Lung (tissue), 12 donors: Measurements from ENCODE around the gene FCN3. TPM values are rescaled to one million over a fixed set of nuclear protein-coding genes. Genes with fewer than 3 reads are reported as not detected.

Experiments
- ATAC-seq: fragments of 200-7000 bp; cut with Tn5 transposase; one replicate; pipeline ENCODE4 v1.9.1; 2020; ENCODE audit warnings: moderate number of reproducible peaks; ENCODE audit not compliant: insufficient read depth, low FRiP score
- DNase-seq, 3 donors: peaks; one replicate each; pipeline ENCODE4 v3.0.0-alpha.2; 2013 to 2017
- H3K27ac ChIP-seq, 2 donors: one replicate each; pipeline ENCODE4 v1.5.1; 2013; ENCODE audit warnings: mild to moderate bottlenecking in 2 of 2, moderate library complexity in 2 of 2, control low read depth in 1 of 2, inconsistent platforms in 1 of 2, low read depth in 1 of 2, low read length in 1 of 2
- H3K27me3 ChIP-seq, 3 donors: one replicate each; pipeline ENCODE4 v1.5.1; 2013; ENCODE audit warnings: low read length in 2 of 3; ENCODE audit not compliant: control insufficient read depth in 3 of 3, insufficient read depth in 3 of 3
- H3K36me3 ChIP-seq, 4 donors: one replicate each; pipeline ENCODE4 v1.5.1; 2013; ENCODE audit warnings: low read length in 4 of 4, mild to moderate bottlenecking in 1 of 4, moderate library complexity in 1 of 4; ENCODE audit not compliant: control insufficient read depth in 4 of 4, insufficient read depth in 4 of 4
- H3K4me1 ChIP-seq, 5 donors: one replicate each; pipeline ENCODE4 v1.5.1; 2013; ENCODE audit warnings: low read length in 5 of 5, mild to moderate bottlenecking in 2 of 5, moderate library complexity in 1 of 5; ENCODE audit not compliant: control insufficient read depth in 5 of 5, insufficient read depth in 5 of 5
- H3K4me3 ChIP-seq: one replicate; pipeline ENCODE4 v1.5.1; 2013; ENCODE audit warnings: mild to moderate bottlenecking, control low read depth, moderate library complexity
- H3K9ac ChIP-seq, 2 donors: one replicate each; pipeline ENCODE4 v1.5.1; 2013; ENCODE audit warnings: low read length in 2 of 2, control low read depth in 1 of 2; ENCODE audit not compliant: insufficient read depth in 1 of 2
- H3K9me3 ChIP-seq, 4 donors: one replicate each; pipeline ENCODE4 v1.5.1; 2013; ENCODE audit warnings: low read length in 3 of 4, mild to moderate bottlenecking in 1 of 4, moderate library complexity in 1 of 4; ENCODE audit not compliant: control insufficient read depth in 4 of 4, insufficient read depth in 3 of 4
- CTCF ChIP-seq: IDR thresholded peaks from 2 replicates; pipeline ENCODE4 v1.5.1; 2012; ENCODE audit warnings: mild to moderate bottlenecking; ENCODE audit errors: control extremely low read depth, extremely low read depth
- WGBS, 2 donors: extraction: QIAGEN DNeasy Blood & Tissue Kit; methylation state at CpG; one replicate each; pipeline ENCODE4 v1.1.7; 2013; 5-methylcytosine and 5-hydroxymethylcytosine counted together
- polyA plus RNA-seq, 2 donors: library from polyadenylated mRNA; stranded (reverse); fragments of 200-250 nt; gene quantifications; one replicate each; pipeline ENCODE4 v1.2.1, GENCODE V29; 2013
- total RNA-seq, 2 donors: library from RNA; depleted of rRNA in 1 of 2; stranded (reverse); fragments of >200 nt in 1 of 2; gene quantifications; one replicate each; pipeline ENCODE4 v1.2.1, GENCODE V29; 2014 to 2021
- donor health status: control.
- donor health status: control.
- donor health status: Bipolar disorder and iron deficiency.
- donor health status: healthy.
- donor health status: DM: yes; HTN: yes; CAD: no.

Gene FCN3
- total and polyA plus RNA-seq, 4 donors: 36.6 to 611 (median 470) TPM

DNA sequence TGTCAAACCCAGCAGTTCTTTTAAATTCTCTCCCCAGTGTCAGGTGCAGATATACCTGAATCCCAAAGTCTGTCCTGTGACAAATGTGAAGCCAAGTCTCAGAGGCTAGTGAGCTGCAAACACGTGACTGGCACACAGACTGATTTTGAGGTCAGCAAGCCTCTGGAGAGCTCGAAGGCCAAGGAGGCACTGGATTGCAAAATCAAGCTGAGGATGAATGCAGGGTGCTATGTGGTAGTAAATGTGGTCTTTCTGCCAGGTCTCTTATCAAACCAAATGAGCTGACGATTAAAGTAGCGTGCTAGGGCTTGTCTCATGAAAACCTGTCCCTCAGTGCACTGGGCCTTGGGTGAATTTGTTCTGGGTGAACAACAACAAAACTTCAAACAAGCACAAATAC lies 38.4 kb upstream of the FCN3 start:
- DNase-seq (no peak), ATAC-seq (no peak)
- Histone ChIP-seq H3K27ac (peak overlapping the region in 1 of 2 donors; percentile 59), H3K9ac (no peak overlapping the region), H3K4me3 (no peak overlapping the region), H3K9me3 (no peaks in the 10 kb centered on the region), H3K4me1 (peaks cover 0 to 22% (median 4%) of the 10 kb centered on the region in 5 donors), H3K36me3 (peaks cover 53 to 78% (median 65%) of the 10 kb centered on the region in 4 donors), H3K27me3 (no peaks in the 10 kb centered on the region)
- 61 to 62% methylated on average over 4 of the region's 4 CpGs for WGBS, 2 donors
- TF ChIP-seq CTCF: no peak

- 87 to 98% methylated on average over 4 of the region's 4 CpGs for WGBS, 2 donors
- H3K36me3 ChIP-seq: peaks cover 54 to 78% (median 64%) of the 10 kb centered on the region in 4 donors
Measured at GRCh38 chr1:27412502-27412901, 37.9 kb upstream of the FCN3 start.

DNA sequence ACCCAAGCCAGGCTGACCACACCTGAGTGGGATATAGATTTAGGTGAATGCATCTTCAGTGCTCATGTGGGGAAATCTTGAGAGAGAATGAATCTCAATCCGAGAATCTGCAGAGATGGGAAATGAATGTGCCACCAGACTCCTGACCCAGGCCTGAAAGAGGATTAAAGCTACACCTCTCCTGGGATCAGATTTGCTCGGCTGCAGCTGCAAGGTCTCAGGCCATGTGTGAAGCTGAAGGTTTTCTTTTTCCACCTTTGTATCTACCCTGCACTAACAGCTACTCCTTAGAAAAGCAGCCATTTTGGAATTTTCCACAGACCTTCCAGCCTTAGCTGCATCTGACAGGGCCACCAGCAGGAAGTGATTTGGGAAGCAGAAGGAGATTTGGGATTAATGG lies 36.1 kb upstream of the FCN3 start:
- no peaks in the 10 kb centered on the region for H3K9me3 ChIP-seq
- WGBS, 2 donors: 91 to 95% methylated on average over 2 of the region's 2 CpGs
- H3K27ac ChIP-seq: no peak overlapping the region
- ATAC-seq: no peak
- no peak overlapping the region for H3K9ac ChIP-seq
- H3K27me3 ChIP-seq: no peaks in the 10 kb centered on the region
- H3K36me3 ChIP-seq: peaks cover 43 to 69% (median 60%) of the 10 kb centered on the region in 4 donors
- no peak for DNase-seq
- no peak for TF ChIP-seq CTCF
- no peak overlapping the region for H3K4me3 ChIP-seq
- H3K4me1 ChIP-seq: peaks cover 0 to 9% (median 0%) of the 10 kb centered on the region in 5 donors

More at GRCh38 chr1:27412502-27412901, 37.9 kb upstream of the FCN3 start:
- TF ChIP-seq CTCF: no peak
- no peaks in the 10 kb centered on the region for H3K27me3 ChIP-seq
- no peak overlapping the region for H3K27ac ChIP-seq
- DNase-seq (no peak), ATAC-seq (no peak)
- no peaks in the 10 kb centered on the region for H3K9me3 ChIP-seq
- H3K4me1 ChIP-seq: peaks cover 0 to 19% (median 3%) of the 10 kb centered on the region in 5 donors
- H3K4me3 ChIP-seq: no peak overlapping the region
- H3K9ac ChIP-seq: no peak overlapping the region

GRCh38 chr1:27409669-27410068 lies 35.0 kb upstream of the FCN3 start:
- no peak overlapping the region for H3K4me3 ChIP-seq
- peaks cover 0 to 9% (median 0%) of the 10 kb centered on the region in 5 donors for H3K4me1 ChIP-seq
- no peak overlapping the region for H3K9ac ChIP-seq
- H3K27ac ChIP-seq: no peak overlapping the region
- no peak for ATAC-seq
- no peak for DNase-seq
- no peak for TF ChIP-seq CTCF
- no peaks in the 10 kb centered on the region for H3K9me3 ChIP-seq
- WGBS, 2 donors: 96 to 97% methylated on average over 11 of the region's 11 CpGs
- no peaks in the 10 kb centered on the region for H3K27me3 ChIP-seq
- peaks cover 35 to 67% (median 54%) of the 10 kb centered on the region in 4 donors for H3K36me3 ChIP-seq
